Vagina (tissue), 2 donors: ENCODE results near the gene YIF1B.

ENCODE experiments used
- POLR2A ChIP-seq, 2 donors: fragments of 450-650 bp; IDR thresholded peaks; one replicate each; pipeline ENCODE4 v1.6.1; 2017; ENCODE audit warnings: antibody characterized with exemption in 2 of 2, mild to moderate bottlenecking in 2 of 2, moderate library complexity in 2 of 2
- POLR2AphosphoS5 ChIP-seq, 2 donors: sonication (generic); formaldehyde crosslinking; IDR thresholded peaks; one replicate each; pipeline ENCODE4 v1.9.0; 2017; ENCODE audit warnings: antibody characterized with exemption in 2 of 2, mild to moderate bottlenecking in 2 of 2, low read depth in 1 of 2; ENCODE audit not compliant: insufficient read depth in 1 of 2
- TF ChIP-seq, protein P1 (sequence below), 3 experiments: fragments of 450-650 bp in 2 of 3; fragments of 200-600 bp in 1 of 3; sonication (generic) in 1 of 3; IDR thresholded peaks; one replicate each; pipeline ENCODE4 v1.5.1; 2017 to 2019; ENCODE audit warnings: antibody characterized with exemption in 3 of 3, mild to moderate bottlenecking in 2 of 3, moderate library complexity in 2 of 3

DNA sequence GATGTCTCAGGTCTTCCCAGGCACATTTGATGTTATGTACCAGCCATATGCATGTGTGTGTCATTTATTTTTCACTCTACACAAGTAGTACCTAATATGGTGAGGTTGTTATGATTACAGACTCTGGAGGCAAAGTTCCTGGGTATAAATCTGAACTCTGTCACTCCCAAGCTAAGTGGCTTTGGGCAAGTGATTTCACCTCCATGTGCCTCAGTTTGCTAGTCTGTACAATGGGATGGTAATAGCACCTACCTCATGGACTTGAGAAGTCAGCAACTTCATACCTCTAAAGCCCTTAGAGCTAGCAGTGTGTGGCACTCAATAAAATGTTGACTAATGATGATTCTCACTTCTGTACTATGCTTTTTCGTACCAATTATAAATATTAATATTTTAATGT lies 16.0 kb upstream of the YIF1B start:
- TF ChIP-seq, protein P1, sequence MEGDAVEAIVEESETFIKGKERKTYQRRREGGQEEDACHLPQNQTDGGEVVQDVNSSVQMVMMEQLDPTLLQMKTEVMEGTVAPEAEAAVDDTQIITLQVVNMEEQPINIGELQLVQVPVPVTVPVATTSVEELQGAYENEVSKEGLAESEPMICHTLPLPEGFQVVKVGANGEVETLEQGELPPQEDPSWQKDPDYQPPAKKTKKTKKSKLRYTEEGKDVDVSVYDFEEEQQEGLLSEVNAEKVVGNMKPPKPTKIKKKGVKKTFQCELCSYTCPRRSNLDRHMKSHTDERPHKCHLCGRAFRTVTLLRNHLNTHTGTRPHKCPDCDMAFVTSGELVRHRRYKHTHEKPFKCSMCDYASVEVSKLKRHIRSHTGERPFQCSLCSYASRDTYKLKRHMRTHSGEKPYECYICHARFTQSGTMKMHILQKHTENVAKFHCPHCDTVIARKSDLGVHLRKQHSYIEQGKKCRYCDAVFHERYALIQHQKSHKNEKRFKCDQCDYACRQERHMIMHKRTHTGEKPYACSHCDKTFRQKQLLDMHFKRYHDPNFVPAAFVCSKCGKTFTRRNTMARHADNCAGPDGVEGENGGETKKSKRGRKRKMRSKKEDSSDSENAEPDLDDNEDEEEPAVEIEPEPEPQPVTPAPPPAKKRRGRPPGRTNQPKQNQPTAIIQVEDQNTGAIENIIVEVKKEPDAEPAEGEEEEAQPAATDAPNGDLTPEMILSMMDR (IDR thresholded peaks at IDR 0.05): no peak
- TF ChIP-seq POLR2A (IDR thresholded peaks at IDR 0.05) (no peak), POLR2AphosphoS5 (IDR thresholded peaks at IDR 0.05; ENCODE audit: insufficient read depth in 1 of 2, low read depth in 1 of 2) (no peak)
